COLO668 (cell line): ENCODE data around the gene TBC1D9B.

Source experiments
- DNase-seq: peaks from one replicate; lab custom pipeline; 2025; ENCODE audit not compliant: unreplicated experiment; lab: John Stamatoyannopoulos, UW

TBC1D9B gene

DNA sequence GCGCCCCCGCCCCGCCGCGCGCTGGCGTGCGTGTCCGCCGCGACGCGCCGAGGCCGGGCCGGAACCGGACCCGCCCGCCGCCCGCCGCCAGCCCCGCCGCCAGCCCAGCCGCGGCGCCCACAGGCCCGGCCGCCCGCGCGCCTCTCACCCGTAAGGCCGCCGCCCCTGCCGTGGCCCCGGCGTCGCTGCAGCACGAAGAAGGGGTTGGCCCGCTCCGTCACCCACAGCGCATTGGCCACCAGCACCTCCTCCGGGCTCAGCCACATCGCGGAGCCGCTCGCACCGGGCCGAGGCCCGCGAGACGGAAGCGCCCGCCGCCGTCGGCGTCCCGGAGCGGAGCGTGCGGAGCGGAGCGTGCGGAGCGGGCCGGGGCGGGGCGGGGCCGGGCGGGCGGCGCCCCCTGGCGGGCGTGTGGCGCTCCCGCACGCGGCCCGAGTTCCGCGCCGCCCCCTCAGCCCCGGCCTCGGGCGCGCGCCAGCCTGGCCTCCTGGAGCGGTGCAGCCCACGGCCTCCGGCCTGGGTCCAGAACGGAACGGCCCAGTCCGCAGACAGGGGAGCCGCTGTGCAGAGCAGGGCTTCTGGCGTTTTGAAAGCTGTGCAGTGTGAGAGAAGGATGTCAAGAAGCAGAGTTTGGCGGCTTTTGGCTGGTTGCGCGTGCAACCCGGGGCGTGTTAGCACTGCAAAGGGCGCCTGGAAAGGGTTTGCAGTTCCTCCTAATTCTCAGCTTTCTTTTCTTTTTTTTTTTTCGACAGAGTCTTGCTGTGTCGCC, at the start of gene TBC1D9B:
Gene TBC1D9B, minus strand, starts transcription at position 342 of the 769 bp plus-strand sequence. Its CDS starts 76 bp downstream, at position 266.
- peak; percentile 77 for DNase-seq

DNA sequence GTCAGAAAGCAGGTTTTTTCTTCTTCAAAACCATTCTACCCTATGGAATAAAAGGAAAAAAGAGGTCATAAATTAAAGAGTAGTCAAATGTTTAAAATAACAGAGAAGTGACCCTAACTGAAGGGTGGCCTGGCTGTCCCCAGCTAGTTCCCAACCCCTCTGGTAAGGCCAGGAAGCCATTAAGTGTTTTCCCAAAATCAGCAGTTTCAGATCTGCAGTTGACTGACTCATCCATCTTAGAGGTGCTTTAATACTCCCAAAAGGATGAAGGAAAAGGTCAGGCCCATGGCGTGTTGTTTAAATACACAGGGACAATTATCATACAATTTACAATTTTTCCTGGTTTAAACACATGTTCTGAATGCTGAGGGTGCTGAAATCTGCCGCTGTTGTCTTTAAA, 47.9 kb upstream of the TBC1D9B start:
- no peak for DNase-seq

DNA sequence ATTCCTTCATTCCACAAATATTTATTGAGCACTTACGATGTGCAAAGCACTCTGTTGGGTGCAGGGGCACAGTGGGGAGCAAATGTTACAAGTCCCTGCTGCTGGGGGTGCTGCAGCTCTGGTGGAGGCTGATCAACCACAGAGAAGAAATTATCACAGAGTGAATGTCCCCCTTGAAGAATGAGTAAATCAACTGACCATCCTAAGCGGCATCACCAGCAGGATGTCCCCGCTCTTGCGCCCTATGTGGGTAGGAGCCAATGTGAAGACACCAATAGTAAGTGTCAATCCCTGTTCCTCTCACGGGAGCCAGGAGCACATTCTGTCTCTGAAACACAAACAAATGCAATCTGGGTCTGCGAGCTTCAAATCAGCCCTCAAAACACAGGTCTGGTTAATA, 47.4 kb upstream of the TBC1D9B start:
- DNase-seq, result no peak

DNA sequence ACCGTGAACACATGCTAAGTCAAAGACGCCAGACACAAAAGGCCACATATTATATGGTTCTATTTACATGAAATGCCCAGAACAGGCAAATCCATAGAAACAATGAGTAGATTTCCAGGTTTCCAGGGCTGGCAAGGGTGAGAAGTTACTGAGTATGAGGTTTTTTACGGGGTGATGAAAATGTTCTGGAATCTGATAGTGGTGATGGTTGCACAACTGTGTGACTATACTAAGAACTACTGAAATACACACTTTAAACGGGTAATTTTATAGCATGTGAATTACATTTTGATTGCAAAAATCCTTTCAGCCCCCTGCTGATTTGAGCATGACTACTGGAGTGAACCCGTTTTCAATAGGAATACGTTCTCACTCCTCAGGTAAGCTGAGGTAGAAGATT, 46.7 kb upstream of the TBC1D9B start:
- DNase-seq, result no peak

DNA sequence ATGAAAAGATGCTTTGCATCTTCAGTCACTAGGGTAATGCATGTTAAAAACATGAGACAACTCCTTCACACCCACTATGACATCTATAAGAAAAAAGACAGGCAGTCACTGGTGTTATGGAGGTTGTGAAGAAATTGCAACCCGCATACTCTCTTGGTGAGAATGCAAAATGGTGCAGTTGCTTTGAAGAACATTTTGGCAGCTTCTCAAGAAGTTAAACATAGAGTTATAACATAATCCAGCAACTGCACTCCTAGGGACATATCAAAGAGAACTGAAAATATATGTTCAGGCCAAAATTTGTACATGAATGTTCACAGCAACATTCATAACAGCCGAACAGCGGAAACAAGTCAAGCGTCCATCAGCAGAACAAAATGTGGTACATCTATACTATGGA, 46.3 kb upstream of the TBC1D9B start:
- no peak for DNase-seq

DNA sequence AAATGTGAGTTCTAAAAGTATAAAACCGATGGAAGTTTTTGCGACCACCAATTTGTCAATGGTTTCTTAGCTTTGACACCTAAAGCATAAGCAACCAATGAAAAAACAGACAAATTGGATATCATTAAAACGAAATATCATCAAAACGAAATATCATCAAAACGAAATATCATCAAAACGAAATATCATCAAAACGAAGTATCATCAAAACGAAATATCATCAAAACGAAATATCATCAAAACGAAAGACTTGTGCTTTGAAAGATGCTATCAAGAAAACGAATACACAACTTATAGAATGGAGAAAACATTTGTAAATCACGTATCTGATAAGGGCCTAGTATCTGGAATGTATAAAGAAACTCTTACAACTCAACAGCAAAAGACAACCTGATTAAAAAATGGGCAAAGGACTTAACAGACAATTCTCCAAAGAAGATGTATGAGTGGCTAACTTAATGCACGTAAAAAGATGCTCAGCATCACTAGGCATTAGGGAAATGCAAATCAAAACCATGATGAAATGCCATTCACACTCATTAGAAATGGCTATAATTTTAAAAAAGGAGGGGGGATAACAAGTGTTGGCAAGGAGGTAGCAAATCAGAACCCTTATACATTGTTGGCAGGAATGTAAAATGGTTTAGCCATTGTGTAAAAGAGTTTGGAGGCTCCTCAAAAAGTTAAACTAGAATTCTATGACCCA, 29.4 kb upstream of the TBC1D9B start:
- no peak for DNase-seq

DNA sequence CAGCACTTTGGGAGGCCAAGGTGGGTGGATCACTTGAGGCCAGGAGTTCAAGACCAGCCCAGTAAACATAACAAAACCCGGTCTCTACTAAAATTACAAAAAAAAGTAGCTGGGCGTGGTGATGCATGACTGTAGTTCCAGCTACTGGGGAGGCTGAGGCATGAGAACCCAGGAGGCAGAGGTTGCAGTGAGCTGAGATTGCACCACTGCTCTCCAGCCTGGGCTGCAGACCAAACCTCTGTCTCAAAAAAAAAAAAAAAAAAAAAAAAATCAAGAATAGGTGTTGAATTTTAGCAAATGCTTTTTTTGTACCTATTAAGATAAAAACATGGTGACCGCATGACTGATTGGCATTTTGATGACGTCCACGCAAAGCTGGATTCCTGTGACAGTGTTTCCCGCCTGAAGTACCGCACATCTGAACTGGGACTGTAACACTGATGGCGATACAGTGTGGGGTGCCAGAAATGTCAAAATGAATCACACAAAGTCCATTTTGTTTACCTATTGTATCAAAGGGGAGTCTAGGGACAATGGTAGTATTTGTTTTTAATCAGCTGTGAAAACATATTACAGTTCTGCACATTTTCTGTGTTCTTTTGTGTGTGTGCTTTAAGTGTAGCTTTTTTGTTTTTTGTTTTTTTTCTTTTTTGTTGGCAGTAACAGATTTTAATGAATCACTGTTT, 23.2 kb upstream of the TBC1D9B start:
- no peak for DNase-seq

DNA sequence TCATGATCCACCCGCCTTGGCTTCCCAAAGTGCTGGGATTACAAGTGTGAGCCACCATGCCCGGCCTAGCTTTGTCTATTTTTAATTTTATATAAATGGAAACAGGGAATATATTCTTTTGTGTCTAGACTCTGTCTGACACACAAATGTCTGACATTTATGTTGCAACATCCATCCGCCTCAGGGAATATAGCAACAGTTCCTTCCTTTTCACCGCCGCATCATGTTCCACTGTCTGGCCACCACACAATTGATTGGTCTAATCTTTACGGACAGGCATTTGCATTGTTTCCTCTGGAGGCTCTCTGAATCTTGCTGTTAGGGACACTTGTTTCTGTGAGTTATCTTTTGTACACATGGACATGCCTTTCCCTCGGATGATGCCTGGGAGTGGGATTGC, 20.1 kb upstream of the TBC1D9B start:
- DNase-seq, result no peak

DNA sequence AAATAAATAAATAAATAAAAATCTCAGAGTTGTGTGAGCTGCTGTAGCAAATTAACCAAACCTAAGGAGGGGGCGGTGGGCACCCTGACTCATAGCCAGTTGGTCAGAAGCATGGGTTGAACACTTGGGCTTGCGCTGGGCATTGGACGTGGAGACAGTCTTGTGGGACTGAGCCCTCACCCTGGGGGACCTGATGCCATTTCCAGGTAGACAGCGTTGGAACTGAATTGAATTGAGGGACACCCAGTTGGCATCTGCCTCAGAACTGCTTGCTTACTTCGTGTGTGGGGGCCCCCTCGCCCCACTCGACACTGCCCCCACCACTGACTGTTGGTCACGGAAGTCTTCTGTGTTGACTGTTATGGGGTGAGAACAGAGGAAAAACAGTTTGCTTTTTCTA, 19.0 kb upstream of the TBC1D9B start:
- no peak for DNase-seq

DNA sequence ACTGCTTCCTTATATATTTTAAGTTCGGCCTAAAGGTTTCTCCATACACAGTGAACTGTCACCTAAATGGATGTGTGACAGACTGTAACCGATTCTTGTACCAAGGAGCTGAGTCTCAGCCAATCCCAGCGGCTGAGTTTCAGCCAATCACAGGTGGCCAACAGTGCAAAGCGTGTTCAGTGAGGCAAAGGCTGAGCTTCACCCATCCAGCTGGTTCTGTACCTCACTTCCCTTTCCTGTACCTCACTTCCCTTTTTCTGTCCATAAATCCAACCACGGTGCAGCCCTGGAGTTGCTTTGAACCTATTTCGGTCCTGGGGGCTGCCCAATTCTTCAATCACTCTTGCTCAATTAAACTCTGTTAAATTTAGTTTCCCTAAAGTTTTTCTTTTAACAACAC, 15.7 kb upstream of the TBC1D9B start:
- DNase-seq, result no peak

DNA sequence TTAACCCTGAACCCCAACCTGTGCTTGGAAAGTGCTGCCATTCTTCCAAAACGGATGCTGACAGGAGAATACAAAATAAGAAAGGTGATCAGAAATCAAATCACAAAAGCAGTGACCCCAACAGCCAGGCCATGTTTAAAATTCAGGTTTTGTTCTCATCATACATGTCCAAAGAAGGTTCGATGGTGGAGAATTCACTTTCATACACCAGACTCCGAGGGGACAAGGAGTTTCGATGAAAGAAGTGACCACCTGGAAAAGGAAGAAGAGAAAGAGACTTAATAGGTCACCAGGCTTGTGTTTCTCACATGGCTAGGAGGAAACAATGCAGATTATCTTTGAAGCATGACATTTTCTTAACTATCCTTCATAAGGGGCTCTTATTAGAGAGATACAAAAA, 12.5 kb upstream of the TBC1D9B start:
- DNase-seq, result no peak

DNA sequence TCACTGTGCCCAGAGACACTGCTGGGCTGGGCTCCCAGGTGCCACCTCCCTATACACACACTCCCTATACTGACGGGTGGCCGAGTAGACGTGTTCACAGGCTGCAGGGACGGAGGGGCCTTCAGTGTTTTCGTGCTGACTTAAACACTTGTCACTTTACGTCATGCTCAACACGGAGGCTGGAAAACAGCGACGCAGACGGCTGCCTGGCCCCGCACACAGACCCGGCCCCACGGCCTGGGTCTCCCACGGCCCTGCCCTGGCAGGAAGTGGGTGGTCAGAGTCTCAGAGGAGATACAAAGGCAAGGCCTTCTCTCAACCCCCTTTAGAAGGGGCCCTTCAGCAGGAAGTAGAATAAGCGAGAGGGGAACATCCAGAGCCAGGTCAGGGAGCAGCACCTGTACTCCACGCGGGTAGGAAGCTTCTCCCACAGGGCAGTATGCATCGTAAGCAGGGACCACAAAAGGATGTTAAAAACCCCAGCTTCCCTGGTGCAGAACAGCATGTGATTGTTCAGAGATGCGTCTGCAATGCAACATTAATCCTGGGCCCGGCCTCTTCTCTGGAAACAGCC, 11.9 kb upstream of the TBC1D9B start:
- no peak for DNase-seq

DNA sequence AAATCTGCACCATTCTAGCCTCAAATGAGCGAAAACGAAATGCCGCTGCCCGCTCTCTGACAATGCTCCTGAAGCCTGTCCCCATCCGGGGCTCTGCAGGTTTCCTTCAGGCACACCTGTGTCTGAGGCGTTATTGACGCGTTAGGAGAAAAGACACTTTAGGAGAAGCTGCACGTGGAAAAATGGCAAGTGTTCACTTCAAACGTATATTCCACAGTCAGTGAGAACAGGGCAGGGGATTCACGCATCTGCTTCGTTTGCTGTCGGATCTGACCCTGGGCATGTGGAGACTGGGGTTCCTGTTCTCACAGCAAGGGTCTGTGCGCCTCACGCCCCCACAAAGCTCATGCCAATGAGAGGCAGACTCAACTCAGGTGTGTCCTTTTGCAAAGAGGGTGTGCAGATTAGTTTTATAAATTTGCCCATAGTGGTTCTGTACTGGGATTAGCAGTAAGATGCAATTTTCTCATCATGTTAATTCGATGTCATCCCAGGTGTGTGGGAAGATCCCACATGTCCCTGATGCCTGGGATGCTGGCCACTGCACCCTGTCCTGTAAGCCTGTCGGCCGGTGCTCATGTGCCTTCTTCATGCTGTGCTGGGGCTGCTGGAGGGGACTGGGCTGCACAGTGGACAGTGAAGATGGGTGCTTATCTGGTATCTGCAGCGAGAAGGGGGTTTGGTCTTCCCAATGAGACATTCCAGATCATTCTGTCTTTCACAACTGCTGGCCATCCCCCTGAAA, 11.2 kb upstream of the TBC1D9B start:
- no peak for DNase-seq

DNA sequence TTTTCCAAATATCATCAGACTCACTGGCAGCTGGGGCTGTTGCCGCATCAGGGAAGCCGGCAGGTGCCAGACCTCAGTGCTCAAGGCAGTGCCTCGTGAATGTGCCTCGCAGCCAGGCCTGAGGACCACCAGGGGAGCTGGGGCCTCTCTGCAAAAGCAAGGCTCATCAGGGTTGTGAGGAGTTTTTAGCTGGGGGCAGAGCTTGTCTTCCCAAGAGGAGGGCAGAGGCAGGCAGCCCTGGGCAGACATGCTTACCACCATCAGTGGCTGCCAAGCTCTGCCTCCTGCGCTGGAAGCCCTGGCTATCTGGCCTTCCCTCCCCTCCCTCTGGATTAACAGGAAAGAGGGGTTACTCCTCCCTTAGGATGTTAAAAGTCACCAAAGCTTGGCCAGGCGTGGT, 8.8 kb upstream of the TBC1D9B start:
- DNase-seq, result no peak

DNA sequence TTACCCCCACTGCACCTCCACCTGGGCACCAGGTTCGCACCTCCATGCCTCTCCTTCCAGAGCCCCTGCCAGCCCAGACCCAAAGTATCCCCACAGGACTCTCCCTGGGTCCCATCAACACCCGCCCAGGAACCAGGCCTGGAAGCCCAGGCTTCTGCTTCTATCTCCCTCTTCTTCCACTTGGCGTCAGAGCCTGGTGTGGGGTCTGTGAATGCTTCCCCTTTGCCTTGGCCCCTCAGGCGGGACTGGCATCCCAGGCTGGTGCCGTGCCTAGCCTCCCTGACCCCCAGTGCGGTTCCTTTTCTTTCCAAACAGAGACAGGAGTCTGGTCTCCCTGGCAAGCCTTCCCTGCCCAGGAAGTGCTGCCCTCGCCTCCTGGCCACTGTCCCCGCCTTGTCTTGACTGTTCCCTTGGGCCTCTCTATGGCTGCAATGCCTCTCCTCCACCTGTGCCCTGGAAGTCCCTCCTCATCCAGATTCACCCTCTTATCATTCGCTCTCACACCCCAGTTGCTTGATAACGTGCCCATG, 7.8 kb upstream of the TBC1D9B start:
- no peak for DNase-seq

DNA sequence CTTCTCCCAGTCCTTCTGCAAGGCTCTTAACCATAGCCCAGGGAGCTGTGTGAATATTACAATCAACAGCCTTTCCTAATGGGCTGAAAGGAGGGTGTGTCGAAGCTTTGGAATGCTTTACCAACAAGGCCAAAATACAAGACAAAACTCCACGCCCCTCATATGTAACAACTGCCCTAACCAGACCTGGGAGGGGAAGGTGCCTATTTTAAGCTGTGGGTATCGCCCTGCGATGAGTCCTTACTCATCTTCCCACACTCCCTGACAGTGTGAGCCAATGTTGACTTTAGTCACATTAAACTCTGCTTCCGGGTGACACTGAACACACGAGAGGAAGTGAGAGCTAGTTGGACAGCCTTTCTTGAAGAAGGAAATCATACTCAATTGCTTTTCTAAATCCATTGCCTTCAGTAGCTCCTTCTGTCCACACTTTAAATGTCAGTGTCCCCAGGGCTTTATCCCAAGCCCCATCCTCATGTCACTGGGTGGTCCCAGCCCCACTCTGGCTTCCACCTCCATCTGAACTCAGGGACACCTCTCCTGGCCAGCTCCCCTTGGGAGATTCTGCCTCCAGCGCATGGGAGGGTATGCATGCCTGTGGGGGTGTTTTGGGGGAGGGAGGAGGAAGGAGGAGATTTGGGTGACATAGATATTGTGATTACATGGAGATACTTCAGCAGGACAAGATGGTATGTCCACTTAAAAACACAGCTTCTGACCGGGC, 6.5 kb upstream of the TBC1D9B start:
- DNase-seq, result peak; percentile 16

DNA sequence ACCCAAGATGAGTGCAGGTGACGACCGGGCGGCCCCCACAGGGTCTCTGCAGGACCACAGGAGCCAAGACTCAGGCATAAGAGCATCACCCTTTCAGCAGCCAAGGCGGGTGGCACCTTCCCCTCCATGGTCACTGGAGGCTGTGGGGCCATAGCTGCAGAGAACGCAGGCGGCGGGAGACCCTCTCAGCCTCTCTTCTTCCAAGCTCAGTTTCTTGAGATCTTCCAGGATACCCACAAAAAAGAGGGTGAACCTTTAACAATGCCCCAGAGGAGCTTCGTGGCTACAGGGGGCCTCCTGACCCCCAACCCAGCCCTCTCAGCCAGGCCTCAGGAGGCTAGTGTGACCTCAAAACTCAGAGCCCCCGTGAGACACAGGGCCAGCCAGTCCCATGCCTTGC, 5.8 kb upstream of the TBC1D9B start:
- DNase-seq, result no peak

DNA sequence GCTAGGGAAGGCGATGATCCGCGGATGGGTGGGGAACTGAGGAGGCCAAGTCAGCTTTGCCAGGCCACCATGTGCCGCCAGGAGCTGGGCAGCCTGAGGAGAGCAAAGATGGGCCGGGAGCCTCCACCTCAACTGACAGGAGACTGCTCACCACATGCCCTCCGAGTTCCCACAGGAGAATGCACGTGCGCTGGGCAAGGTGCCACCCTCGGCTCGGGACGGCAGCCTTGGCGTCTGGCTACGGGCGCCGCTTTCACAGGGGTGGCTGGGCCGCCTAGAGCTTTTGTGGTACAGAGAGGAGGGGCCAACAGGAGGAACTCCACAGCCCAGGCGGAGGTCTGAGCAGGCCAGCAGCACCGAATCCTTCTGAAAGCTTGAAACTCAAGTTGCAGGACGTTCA, 5.3 kb upstream of the TBC1D9B start:
- DNase-seq, result no peak

DNA sequence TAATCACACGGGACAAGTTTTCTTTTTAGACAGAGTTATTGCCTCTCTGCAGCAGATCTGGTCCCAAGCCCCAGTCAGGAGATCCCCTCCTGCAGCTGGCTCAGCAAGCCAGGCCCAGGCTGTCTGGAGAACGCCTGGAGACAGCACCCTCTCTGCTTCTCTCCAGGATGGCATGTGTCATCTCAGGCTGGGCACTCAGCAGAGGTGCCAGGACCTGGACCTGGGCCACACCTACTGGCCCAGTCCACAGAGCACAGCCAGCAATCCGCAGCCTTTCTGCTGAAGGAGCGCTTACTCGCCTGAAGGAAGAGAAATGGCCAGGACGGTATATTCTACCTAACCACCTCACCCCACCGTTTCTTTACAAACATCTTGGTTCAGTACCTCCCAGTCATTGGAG, 4.7 kb upstream of the TBC1D9B start:
- no peak for DNase-seq

DNA sequence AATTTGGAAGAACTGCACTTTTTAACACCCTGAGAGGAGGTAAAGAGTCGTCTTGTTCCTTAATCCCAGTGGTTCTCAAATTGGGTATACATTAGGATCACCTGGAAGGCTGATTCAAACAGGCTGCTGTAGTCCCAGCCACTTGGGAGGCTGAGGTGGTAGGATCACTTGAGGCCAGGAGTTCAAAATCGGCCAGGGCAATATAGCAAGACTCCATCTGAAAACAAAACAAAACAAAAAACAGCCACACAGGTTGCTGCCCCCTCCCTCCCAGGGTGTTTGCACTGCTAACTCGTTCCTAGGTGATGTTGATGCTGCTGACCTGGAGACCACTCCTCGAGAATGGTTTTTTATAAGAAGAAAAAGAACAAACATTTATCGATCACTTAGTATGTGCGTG, 1.5 kb upstream of the TBC1D9B start:
- DNase-seq, result no peak
